Forelimb muscle (tissue), 1 donor: ENCODE results near the gene USP6NL. TPM values are rescaled to one million over a fixed set of nuclear protein-coding genes. Genes with fewer than 3 reads are reported as not detected.
"Not testable (repeated sequence)": the region's sequence is repeated elsewhere in the genome, so short reads cannot be mapped to it uniquely, and the experiment has no call there.

Source experiments
- DNase-seq: peaks from one replicate; pipeline ENCODE4 v3.0.0-alpha.2; 2013; ENCODE audit warnings: low read depth
- polyA plus RNA-seq: library from polyadenylated mRNA; unstranded; fragments of 120-200 nt; gene quantifications from one replicate; pipeline ENCODE4 v1.2.1, GENCODE V29; 2013; ENCODE audit not compliant: insufficient read length

Gene USP6NL
- polyA plus RNA-seq, 1 donor: 7.7 TPM

- peak; percentile 44 for DNase-seq
Observed at GRCh38 chr10:11515596-11516430, 95.6 kb downstream of the USP6NL start.

GRCh38 chr10:11513727-11514126 is 97.7 kb downstream of the USP6NL start:
- no peak for DNase-seq

- no peak for DNase-seq
Observed at GRCh38 chr10:11512596-11512995, 98.9 kb downstream of the USP6NL start.

GRCh38 chr10:11511321-11511720 is 100.1 kb downstream of the USP6NL start:
- no peak for DNase-seq

- no peak for DNase-seq
Observed at GRCh38 chr10:11510736-11511135, 100.7 kb downstream of the USP6NL start.

GRCh38 chr10:11510281-11510680 is 101.2 kb downstream of the USP6NL start:
- no peak for DNase-seq

GRCh38 chr10:11509036-11509435 is 102.4 kb downstream of the USP6NL start:
- no peak for DNase-seq

GRCh38 chr10:11506247-11506789 is 105.1 kb downstream of the USP6NL start:
- no peak for DNase-seq

- DNase-seq: no peak
Observed at GRCh38 chr10:11505639-11506038, 105.8 kb downstream of the USP6NL start.

- no peak for DNase-seq
Observed at GRCh38 chr10:11504566-11505285, 106.7 kb downstream of the USP6NL start.

- no peak for DNase-seq
Observed at GRCh38 chr10:11501600-11501999, 109.8 kb downstream of the USP6NL start.

GRCh38 chr10:11499425-11500071 is 111.9 kb downstream of the USP6NL start:
- no peak for DNase-seq

GRCh38 chr10:11498399-11498798 is 113.1 kb downstream of the USP6NL start:
- DNase-seq: no peak

GRCh38 chr10:11494923-11495322 is 116.5 kb downstream of the USP6NL start:
- not testable (repeated sequence) for DNase-seq

GRCh38 chr10:11493646-11494045 is 117.8 kb downstream of the USP6NL start:
- DNase-seq: no peak

- no peak for DNase-seq
Observed at GRCh38 chr10:11491087-11491486, 120.4 kb downstream of the USP6NL start.

GRCh38 chr10:11489591-11489990 is 121.9 kb downstream of the USP6NL start:
- no peak for DNase-seq

- no peak for DNase-seq
Observed at GRCh38 chr10:11488126-11488525, 123.3 kb downstream of the USP6NL start.

GRCh38 chr10:11483201-11484148 is 128.0 kb downstream of the USP6NL start:
- no peak for DNase-seq

GRCh38 chr10:11482306-11482705 is 129.1 kb downstream of the USP6NL start:
- DNase-seq: no peak

GRCh38 chr10:11480687-11481086 is 130.8 kb downstream of the USP6NL start:
- no peak for DNase-seq
